ENCODE results near the gene CFAP77.

CFAP77 gene

GRCh38 chr9:132443951-132444607 lies 34.1 kb downstream of the CFAP77 start:
- no peak for DNase-seq (ENCODE audit: low read depth)

GRCh38 chr9:132446887-132447286 lies 36.9 kb downstream of the CFAP77 start:
- DNase-seq (ENCODE audit: low read depth) = no peak
- no peak overlapping the region for H3K4me3 ChIP-seq (ENCODE audit: low read depth, low read length)

More at GRCh38 chr9:132443951-132444607, 34.1 kb downstream of the CFAP77 start:
- H3K4me3 ChIP-seq (ENCODE audit: low read depth, low read length) = no peak overlapping the region

- no peak for DNase-seq (ENCODE audit: low read depth)
- H3K4me3 ChIP-seq (ENCODE audit: low read depth, low read length) = no peak overlapping the region
Observed at GRCh38 chr9:132447346-132447745, 37.3 kb downstream of the CFAP77 start.

- H3K4me3 ChIP-seq (ENCODE audit: low read depth, low read length) = no peak overlapping the region
- DNase-seq (ENCODE audit: low read depth) = no peak
Observed at GRCh38 chr9:132447902-132448301, 37.9 kb downstream of the CFAP77 start.

GRCh38 chr9:132451276-132451675 lies 41.3 kb downstream of the CFAP77 start:
- no peak overlapping the region for H3K4me3 ChIP-seq (ENCODE audit: low read depth, low read length)
- DNase-seq (ENCODE audit: low read depth) = no peak

- H3K4me3 ChIP-seq (ENCODE audit: low read depth, low read length) = no peak overlapping the region
- no peak for DNase-seq (ENCODE audit: low read depth)
Observed at GRCh38 chr9:132456241-132456640, 46.2 kb downstream of the CFAP77 start.

- H3K4me3 ChIP-seq (ENCODE audit: low read depth, low read length) = no peak overlapping the region
- DNase-seq (ENCODE audit: low read depth) = no peak
Observed at GRCh38 chr9:132457504-132458236, 47.7 kb downstream of the CFAP77 start.

GRCh38 chr9:132458432-132458831 lies 48.4 kb downstream of the CFAP77 start:
- H3K4me3 ChIP-seq (ENCODE audit: low read depth, low read length) = no peak overlapping the region
- no peak for DNase-seq (ENCODE audit: low read depth)

- no peak overlapping the region for H3K4me3 ChIP-seq (ENCODE audit: low read depth, low read length)
- DNase-seq (ENCODE audit: low read depth) = no peak
Observed at GRCh38 chr9:132459661-132460060, 49.6 kb downstream of the CFAP77 start.

- no peak overlapping the region for H3K4me3 ChIP-seq (ENCODE audit: low read depth, low read length)
- DNase-seq (ENCODE audit: low read depth) = no peak
Observed at GRCh38 chr9:132460240-132460639, 50.2 kb downstream of the CFAP77 start.

GRCh38 chr9:132461281-132461896 lies 51.4 kb downstream of the CFAP77 start:
- no peak for DNase-seq (ENCODE audit: low read depth)
- H3K4me3 ChIP-seq (ENCODE audit: low read depth, low read length) = no peak overlapping the region

- no peak for DNase-seq (ENCODE audit: low read depth)
- no peak overlapping the region for H3K4me3 ChIP-seq (ENCODE audit: low read depth, low read length)
Observed at GRCh38 chr9:132461971-132462370, 52.0 kb downstream of the CFAP77 start.

- no peak for DNase-seq (ENCODE audit: low read depth)
- H3K4me3 ChIP-seq (ENCODE audit: low read depth, low read length) = no peak overlapping the region
Observed at GRCh38 chr9:132464547-132464946, 54.5 kb downstream of the CFAP77 start.

- no peak for DNase-seq (ENCODE audit: low read depth)
- no peak overlapping the region for H3K4me3 ChIP-seq (ENCODE audit: low read depth, low read length)
Observed at GRCh38 chr9:132465131-132465635, 55.2 kb downstream of the CFAP77 start.

- no peak for DNase-seq (ENCODE audit: low read depth)
- H3K4me3 ChIP-seq (ENCODE audit: low read depth, low read length) = no peak overlapping the region
Observed at GRCh38 chr9:132472199-132472598, 62.2 kb downstream of the CFAP77 start.

- no peak overlapping the region for H3K4me3 ChIP-seq (ENCODE audit: low read depth, low read length)
- no peak for DNase-seq (ENCODE audit: low read depth)
Observed at GRCh38 chr9:132472599-132472998, 62.6 kb downstream of the CFAP77 start.

GRCh38 chr9:132474253-132474652 lies 64.2 kb downstream of the CFAP77 start:
- no peak overlapping the region for H3K4me3 ChIP-seq (ENCODE audit: low read depth, low read length)
- no peak for DNase-seq (ENCODE audit: low read depth)

GRCh38 chr9:132478353-132479050 lies 68.5 kb downstream of the CFAP77 start:
- DNase-seq (ENCODE audit: low read depth) = no peak
- no peak overlapping the region for H3K4me3 ChIP-seq (ENCODE audit: low read depth, low read length)

GRCh38 chr9:132479733-132480132 lies 69.7 kb downstream of the CFAP77 start:
- DNase-seq (ENCODE audit: low read depth) = no peak
- no peak overlapping the region for H3K4me3 ChIP-seq (ENCODE audit: low read depth, low read length)
